K562 (cell line): Measurements from ENCODE around the gene GTF2H4. TPM values are rescaled to one million over a fixed set of nuclear protein-coding genes. Genes with fewer than 3 reads are reported as not detected.
A peak's percentile ranks its signal among the peaks of the same experiment; 100 is the strongest.

ENCODE experiments used
- CBFB ChIP-seq: sonication (generic); formaldehyde crosslinking; IDR thresholded peaks from 2 replicates; pipeline ENCODE4 v1.4.0; 2020; ENCODE audit warnings: mild to moderate bottlenecking, missing genetic modification reagents
- ETV5 ChIP-seq: sonication (generic); formaldehyde crosslinking; IDR thresholded peaks from 2 replicates; pipeline ENCODE4 v1.4.0; 2020; ENCODE audit warnings: low read depth, mild to moderate bottlenecking, missing genetic modification reagents
- HMG20A ChIP-seq: fragments of 450-650 bp; formaldehyde crosslinking; conservative IDR thresholded peaks from 2 replicates; pipeline ENCODE4 v1.4.0; 2020; ENCODE audit warnings: mild to moderate bottlenecking, mixed read lengths
- JUN ChIP-seq, 2 experiments: sonication (generic) in 1 of 2; formaldehyde crosslinking in 1 of 2; IDR thresholded peaks; 2 replicates each; pipeline versions ENCODE4 v1.6.1 to v1.8.0; 2012 to 2022; ENCODE audit warnings: borderline replicate concordance in 2 of 2, mild to moderate bottlenecking in 2 of 2, improper control_type of control experiment in 1 of 2, low read depth in 1 of 2, low read length in 1 of 2, missing genetic modification reagents in 1 of 2
- MEIS2 ChIP-seq: fragments of 450-650 bp; IDR thresholded peaks from 2 replicates; pipeline ENCODE4 v1.6.1; 2014; ENCODE audit warnings: mild to moderate bottlenecking; ENCODE audit not compliant: partially characterized antibody
- MYNN ChIP-seq, 2 experiments: sonication (generic); formaldehyde crosslinking in 1 of 2; IDR thresholded peaks; 2 replicates each; pipeline versions ENCODE4 v1.5.0 to v1.6.1; 2016 to 2020; ENCODE audit warnings: antibody characterized with exemption in 1 of 2, missing genetic modification reagents in 1 of 2
- NONO ChIP-seq, 2 experiments: fragments of 200-400 bp in 1 of 2; fragments of 450-650 bp in 1 of 2; formaldehyde crosslinking in 1 of 2; IDR thresholded peaks; 2 replicates each; pipeline ENCODE4 v1.6.1; 2017; ENCODE audit warnings: low read depth in 2 of 2, mild to moderate bottlenecking in 2 of 2, moderate library complexity in 2 of 2, low read length in 1 of 2
- RAD51 ChIP-seq: fragments of 450-650 bp; IDR thresholded peaks from 2 replicates; pipeline ENCODE4 v1.7.1; 2016; ENCODE audit warnings: low read depth, mild to moderate bottlenecking, borderline replicate concordance
- TAF1 ChIP-seq: IDR thresholded peaks from 2 replicates; pipeline ENCODE4 v1.6.1; 2011; ENCODE audit warnings: mild to moderate bottlenecking, low read length, moderate library complexity; ENCODE audit not compliant: insufficient read depth, control insufficient read depth, severe bottlenecking; ENCODE audit errors: extremely low read depth
- TARDBP ChIP-seq: fragments of 450-650 bp; IDR thresholded peaks from 2 replicates; pipeline ENCODE4 v1.6.1; 2016
- TBL1XR1 ChIP-seq, 2 experiments: IDR thresholded peaks; 2 replicates each; pipeline ENCODE4 v1.6.1; 2012; ENCODE audit warnings: improper control_type of control experiment in 2 of 2, low read length in 2 of 2, mild to moderate bottlenecking in 1 of 2
- ZBTB7A ChIP-seq: IDR thresholded peaks from 2 replicates; pipeline ENCODE4 v1.6.1; 2011; ENCODE audit warnings: low read depth, mild to moderate bottlenecking, low read length, moderate library complexity, borderline replicate concordance; ENCODE audit not compliant: control insufficient read depth
- ZNF263 ChIP-seq: sonication (generic); formaldehyde crosslinking; IDR thresholded peaks from 2 replicates; pipeline ENCODE4 v1.8.0; 2022; ENCODE audit warnings: mild to moderate bottlenecking, missing genetic modification reagents, borderline replicate concordance
- ZNF347 ChIP-seq: fragments of 450-650 bp; formaldehyde crosslinking; IDR thresholded peaks from 2 replicates; pipeline ENCODE4 v1.4.0; 2020; ENCODE audit warnings: low read depth, mild to moderate bottlenecking, moderate library complexity
- polyA plus RNA-seq, 8 experiments: library from polyadenylated mRNA; depleted of rRNA in 4 of 8; stranded (reverse) in 5 of 8; unstranded in 3 of 8; fragments of >200 nt; fragmentation: Nextera tagmentation in 2 of 8; fragmentation: Illumina TruSeq in 1 of 8; extraction: Ambion mirVana in 2 of 8; extraction: Trizol in 1 of 8; gene quantifications; 2 replicates each; pipeline versions ENCODE4 v1.2.1 to v1.2.3, GENCODE V29; 2011 to 2014; ENCODE audit warnings: inconsistent platforms in 1 of 8, missing spikeins in 1 of 8
- total RNA-seq, 7 experiments: library from RNA; depleted of rRNA in 6 of 7; stranded (reverse); fragments of >200 nt in 6 of 7; fragmentation: Illumina TruSeq in 2 of 7; extraction: Trizol in 2 of 7; gene quantifications; 2 replicates each; pipeline versions ENCODE4 v1.2.1 to v1.2.3, GENCODE V29; 2011 to 2021; ENCODE audit warnings: low replicate concordance in 1 of 7
- TF ChIP-seq, protein P1 (sequence below): fragments of 250-450 bp; sonication (Bioruptor Pico); IDR thresholded peaks from 2 replicates; pipeline ENCODE4 v1.5.0; 2020; ENCODE audit warnings: mild to moderate bottlenecking, borderline replicate concordance
- TF ChIP-seq, protein P2 (sequence below), 2 experiments: IDR thresholded peaks; 2 replicates each; pipeline ENCODE4 v1.6.1; 2011; ENCODE audit warnings: borderline replicate concordance in 1 of 2, control low read depth in 1 of 2, low read depth in 1 of 2, low read length in 1 of 2, mild to moderate bottlenecking in 1 of 2, mixed read lengths in 1 of 2, moderate library complexity in 1 of 2; ENCODE audit not compliant: insufficient read depth in 1 of 2, insufficient read length in 1 of 2, poor library complexity in 1 of 2, severe bottlenecking in 1 of 2; ENCODE audit errors: extremely low read depth in 1 of 2
- TF ChIP-seq, protein P3 (sequence below), 2 experiments: fragments of 150-350 bp in 1 of 2; IDR thresholded peaks; 2 replicates each; pipeline ENCODE4 v1.6.1; 2012 to 2016; ENCODE audit warnings: low read depth in 2 of 2, low read length in 2 of 2, mild to moderate bottlenecking in 1 of 2, moderate library complexity in 1 of 2

GTF2H4 gene
- total and polyA plus RNA-seq, 9 of the 15 experiments (the other 6 are each of a cell fraction or from before 2014, with no cell fraction given), result 3.6 to 86.1 (median 39.6) TPM

DNA sequence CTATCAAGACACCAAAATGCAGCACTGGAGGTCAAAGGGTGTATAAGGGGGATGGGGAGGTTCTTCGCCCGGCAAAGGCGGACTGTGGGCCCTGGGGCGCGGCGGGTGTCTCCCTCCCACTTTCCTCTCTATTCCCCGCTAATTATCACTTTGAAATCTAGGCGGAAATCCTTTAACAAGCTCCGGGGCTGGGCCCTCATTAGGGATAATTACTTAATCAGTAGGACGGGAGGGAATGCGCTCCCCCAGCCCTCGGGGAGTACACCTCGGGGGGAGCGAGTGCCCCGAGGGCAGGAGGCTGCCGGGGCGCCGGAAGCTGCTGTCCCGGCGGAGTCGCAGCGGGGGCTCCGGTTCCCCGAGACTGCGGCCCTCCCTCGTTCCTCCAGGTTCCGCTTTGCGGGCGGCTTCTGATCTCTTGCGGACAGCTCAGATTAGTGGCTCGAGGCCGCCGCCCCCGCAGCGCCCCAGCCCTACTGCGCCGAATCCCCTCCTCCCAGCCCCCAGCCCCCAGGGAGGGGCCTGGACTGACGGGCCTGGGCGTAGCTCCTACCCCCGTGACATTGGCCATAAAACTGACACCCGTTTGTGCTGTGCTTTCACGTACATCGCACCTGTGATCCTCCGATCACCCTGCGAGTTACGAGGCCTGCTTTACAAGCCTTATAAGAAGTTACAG, 47.5 kb downstream of the GTF2H4 start (continued):
- TF ChIP-seq NONO (IDR thresholded peaks at IDR 0.05; ENCODE audit: low read depth in 2 of 2, low read length in 1 of 2), result peak in 1 of 2 experiments; percentile 86; a peak in 2 of 4 replicates
- TF ChIP-seq JUN (IDR thresholded peaks at IDR 0.05; ENCODE audit: borderline replicate concordance, low read depth, low read length), result peak; percentile 46; the same call in 1 of the 2 replicates
- 0 out of 2 replicates have a peak, but pooled peaks have one; percentile 32 for TF ChIP-seq JUN (CRISPR knock-in tag; IDR thresholded peaks at IDR 0.05; ENCODE audit: borderline replicate concordance)
- TF ChIP-seq, protein P1, sequence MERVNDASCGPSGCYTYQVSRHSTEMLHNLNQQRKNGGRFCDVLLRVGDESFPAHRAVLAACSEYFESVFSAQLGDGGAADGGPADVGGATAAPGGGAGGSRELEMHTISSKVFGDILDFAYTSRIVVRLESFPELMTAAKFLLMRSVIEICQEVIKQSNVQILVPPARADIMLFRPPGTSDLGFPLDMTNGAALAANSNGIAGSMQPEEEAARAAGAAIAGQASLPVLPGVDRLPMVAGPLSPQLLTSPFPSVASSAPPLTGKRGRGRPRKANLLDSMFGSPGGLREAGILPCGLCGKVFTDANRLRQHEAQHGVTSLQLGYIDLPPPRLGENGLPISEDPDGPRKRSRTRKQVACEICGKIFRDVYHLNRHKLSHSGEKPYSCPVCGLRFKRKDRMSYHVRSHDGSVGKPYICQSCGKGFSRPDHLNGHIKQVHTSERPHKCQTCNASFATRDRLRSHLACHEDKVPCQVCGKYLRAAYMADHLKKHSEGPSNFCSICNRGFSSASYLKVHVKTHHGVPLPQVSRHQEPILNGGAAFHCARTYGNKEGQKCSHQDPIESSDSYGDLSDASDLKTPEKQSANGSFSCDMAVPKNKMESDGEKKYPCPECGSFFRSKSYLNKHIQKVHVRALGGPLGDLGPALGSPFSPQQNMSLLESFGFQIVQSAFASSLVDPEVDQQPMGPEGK (CRISPR knock-in tag), result peak; percentile 65; the same call in 1 of the 2 replicates
- TF ChIP-seq RAD51, result peak; percentile 23; the same call in 1 of the 2 replicates
- peak; percentile 95 for TF ChIP-seq MEIS2
- no peak for TF ChIP-seq ZNF347 (CRISPR knock-in tag)
- TF ChIP-seq ZNF263 (CRISPR knock-in tag), result 0 out of 2 replicates have a peak, but pooled peaks have one; percentile 6
- TF ChIP-seq MYNN (IDR thresholded peaks at IDR 0.05), result peak; percentile 19; the same call in 1 of the 2 replicates
- TF ChIP-seq MYNN (CRISPR knock-in tag; IDR thresholded peaks at IDR 0.05), result no peak
- TF ChIP-seq TBL1XR1 (IDR thresholded peaks at IDR 0.05; ENCODE audit: low read length in 2 of 2), result peak in 1 of 2 experiments; percentile 70; a peak in 2 of 4 replicates
- TF ChIP-seq TARDBP, result peak; percentile 80
- peak; percentile 80 for TF ChIP-seq CBFB
- TF ChIP-seq ZBTB7A, result peak; percentile 82
- peak; percentile 73; the same call in 1 of the 2 replicates for TF ChIP-seq ETV5 (CRISPR knock-in tag)
- TF ChIP-seq, protein P2, sequence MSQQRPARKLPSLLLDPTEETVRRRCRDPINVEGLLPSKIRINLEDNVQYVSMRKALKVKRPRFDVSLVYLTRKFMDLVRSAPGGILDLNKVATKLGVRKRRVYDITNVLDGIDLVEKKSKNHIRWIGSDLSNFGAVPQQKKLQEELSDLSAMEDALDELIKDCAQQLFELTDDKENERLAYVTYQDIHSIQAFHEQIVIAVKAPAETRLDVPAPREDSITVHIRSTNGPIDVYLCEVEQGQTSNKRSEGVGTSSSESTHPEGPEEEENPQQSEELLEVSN (IDR thresholded peaks at IDR 0.05; ENCODE audit: borderline replicate concordance in 1 of 2, extremely low read depth in 1 of 2, insufficient read depth in 1 of 2, insufficient read length in 1 of 2, low read depth in 1 of 2, low read length in 1 of 2, poor library complexity in 1 of 2, severe bottlenecking in 1 of 2), result peak; percentile 33 to 58
- peak; percentile 100 for TF ChIP-seq TAF1
- TF ChIP-seq HMG20A (CRISPR knock-in tag), result no peak
- TF ChIP-seq, protein P3, sequence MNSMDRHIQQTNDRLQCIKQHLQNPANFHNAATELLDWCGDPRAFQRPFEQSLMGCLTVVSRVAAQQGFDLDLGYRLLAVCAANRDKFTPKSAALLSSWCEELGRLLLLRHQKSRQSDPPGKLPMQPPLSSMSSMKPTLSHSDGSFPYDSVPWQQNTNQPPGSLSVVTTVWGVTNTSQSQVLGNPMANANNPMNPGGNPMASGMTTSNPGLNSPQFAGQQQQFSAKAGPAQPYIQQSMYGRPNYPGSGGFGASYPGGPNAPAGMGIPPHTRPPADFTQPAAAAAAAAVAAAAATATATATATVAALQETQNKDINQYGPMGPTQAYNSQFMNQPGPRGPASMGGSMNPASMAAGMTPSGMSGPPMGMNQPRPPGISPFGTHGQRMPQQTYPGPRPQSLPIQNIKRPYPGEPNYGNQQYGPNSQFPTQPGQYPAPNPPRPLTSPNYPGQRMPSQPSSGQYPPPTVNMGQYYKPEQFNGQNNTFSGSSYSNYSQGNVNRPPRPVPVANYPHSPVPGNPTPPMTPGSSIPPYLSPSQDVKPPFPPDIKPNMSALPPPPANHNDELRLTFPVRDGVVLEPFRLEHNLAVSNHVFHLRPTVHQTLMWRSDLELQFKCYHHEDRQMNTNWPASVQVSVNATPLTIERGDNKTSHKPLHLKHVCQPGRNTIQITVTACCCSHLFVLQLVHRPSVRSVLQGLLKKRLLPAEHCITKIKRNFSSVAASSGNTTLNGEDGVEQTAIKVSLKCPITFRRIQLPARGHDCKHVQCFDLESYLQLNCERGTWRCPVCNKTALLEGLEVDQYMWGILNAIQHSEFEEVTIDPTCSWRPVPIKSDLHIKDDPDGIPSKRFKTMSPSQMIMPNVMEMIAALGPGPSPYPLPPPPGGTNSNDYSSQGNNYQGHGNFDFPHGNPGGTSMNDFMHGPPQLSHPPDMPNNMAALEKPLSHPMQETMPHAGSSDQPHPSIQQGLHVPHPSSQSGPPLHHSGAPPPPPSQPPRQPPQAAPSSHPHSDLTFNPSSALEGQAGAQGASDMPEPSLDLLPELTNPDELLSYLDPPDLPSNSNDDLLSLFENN (IDR thresholded peaks at IDR 0.05; ENCODE audit: low read depth in 2 of 2, low read length in 2 of 2), result peak in 1 of 2 experiments; percentile 58; a peak in 1 of 4 replicates
